GM12873 (cell line): ENCODE data around the gene HEG1.

Experiments used
- CTCF ChIP-seq: IDR thresholded peaks from 2 replicates; pipeline ENCODE4 v1.5.1; 2012; ENCODE audit warnings: low read depth, mild to moderate bottlenecking, moderate library complexity, low read length, control low read depth; ENCODE audit not compliant: insufficient read depth; ENCODE audit errors: missing control alignments

HEG1 gene

DNA sequence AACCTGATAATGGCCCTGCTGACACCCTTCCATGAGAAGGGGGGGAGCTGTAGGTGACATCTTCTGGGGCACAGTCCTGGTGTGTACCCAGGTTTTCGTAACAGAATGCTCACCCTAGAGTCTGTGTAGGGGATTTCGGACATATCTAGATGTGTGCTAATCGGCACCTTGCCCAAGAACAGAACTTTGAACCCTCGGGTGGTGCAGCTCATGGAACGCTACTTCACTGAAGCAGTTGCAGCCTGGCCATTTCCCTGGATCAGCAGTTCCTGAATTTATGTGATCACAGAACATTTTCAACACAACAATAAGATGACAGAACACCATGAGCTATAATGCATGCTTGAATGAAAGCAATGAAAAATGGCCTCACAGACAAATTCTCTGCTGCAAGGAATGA is 63.8 kb downstream of the HEG1 start:
- no peak for TF ChIP-seq CTCF

DNA sequence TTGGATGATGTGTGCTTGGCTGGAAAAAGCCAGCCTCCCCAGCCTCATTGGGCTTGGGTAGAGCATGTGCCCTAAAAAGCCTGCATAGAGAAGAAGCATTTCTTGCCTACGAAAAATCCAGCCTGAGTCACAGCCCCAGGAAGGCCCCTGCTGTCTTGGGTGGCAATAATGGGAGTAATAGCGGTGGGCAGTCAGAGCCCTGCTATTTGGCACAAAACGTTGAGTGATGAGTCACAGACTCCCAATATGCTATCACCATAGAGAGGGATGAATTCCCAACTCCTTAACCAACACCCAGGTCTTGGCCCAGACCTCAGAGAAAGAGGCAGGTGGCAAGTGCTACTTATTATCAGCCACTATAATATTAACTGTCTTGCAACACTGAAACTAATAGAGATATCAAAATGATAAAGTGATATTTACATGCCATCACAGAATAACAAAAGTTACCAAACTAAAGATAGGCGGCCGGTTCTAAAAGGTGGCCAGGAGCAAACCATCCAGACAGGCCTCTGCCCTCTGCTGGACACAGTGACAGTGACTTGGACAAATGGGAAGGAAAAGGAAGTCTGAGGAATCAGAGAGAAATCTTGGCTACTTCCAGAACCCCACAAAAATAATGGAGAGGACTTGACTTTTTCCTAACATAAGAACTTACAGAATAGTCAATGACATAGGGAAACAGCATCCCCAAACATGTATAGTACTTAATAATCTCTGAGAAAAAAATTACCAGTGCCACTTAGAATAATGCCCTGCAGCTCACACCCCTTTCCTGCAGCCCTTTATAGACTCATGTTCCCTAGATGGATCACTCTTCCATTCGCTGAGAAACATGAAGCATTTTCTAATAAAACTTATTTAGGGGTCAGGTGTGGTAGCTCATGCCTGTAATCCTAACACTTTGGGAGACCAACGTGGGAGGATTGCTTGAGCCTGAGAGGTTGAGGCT is 69.3 kb downstream of the HEG1 start:
- no peak for TF ChIP-seq CTCF

DNA sequence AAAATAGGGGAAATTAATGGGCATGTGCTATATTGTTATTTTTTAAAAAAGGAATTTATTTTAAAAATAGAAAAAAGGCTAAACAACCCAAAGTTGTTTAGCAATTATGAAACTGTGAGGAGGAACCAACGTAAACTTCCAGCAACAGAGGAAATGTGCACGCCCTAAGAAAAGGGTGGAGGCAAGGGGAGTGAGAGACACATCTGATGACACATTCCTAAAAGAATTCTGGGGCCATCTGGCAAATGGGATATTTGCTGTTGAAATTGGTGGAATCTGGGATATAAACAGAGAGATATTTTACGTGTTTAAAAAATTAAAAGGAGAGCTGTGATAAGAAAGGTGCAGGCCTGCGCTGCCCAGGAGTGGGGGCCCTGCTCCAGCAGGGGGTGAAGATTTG is 70.4 kb downstream of the HEG1 start:
- no peak for TF ChIP-seq CTCF

GRCh38 chr3:124984754-124985153 is 71.0 kb downstream of the HEG1 start:
- TF ChIP-seq CTCF, result no peak

DNA sequence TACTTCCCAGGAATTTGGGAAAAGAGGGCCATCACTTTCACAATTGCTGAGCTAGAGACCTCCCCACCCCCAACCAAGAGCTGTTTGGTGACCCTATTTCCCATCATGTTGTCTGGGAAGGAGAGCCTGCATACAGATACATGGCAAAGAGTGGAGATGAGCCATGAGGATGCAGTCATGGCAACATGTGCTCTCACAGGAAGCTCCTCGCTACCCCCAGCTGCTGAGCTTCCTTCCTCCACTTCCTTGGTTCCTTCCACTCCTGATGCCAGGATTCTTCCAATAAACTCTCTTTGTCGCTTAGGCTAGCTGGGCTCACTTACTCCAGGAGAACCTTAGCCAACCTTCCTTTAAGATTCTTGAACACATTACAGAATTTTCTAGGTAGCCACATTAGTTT is 72.9 kb downstream of the HEG1 start:
- TF ChIP-seq CTCF, result no peak

GRCh38 chr3:124981472-124981871 is 74.3 kb downstream of the HEG1 start:
- no peak for TF ChIP-seq CTCF

DNA sequence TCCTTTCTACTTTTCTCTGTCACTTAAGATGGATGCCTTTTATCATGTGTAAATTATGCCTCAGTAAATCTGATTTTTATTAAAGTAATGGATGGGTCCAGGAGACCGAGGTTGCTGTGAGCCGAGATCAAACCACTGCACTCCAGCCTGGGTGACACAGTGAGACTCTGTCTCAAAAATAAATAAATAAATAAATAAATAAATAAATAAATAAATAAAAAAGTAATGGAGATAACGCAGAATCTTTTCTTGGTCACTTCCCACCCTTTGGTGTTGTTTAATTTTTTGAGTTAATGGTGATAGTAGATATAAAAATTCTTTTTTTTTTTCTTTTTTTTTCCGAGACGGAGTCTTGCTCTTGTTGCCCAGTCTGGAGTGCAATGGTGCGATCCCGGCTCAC is 77.2 kb downstream of the HEG1 start:
- TF ChIP-seq CTCF, result no peak
